ENCODE data around the gene CAVIN3.

GRCh38 chr11:6321356-6321755 is 1.1 kb upstream of the CAVIN3 start:
- TF ChIP-seq CTCF (IDR thresholded peaks at IDR 0.05) = no peak
- TF ChIP-seq EZH2 (IDR thresholded peaks at IDR 0.05; ENCODE audit: borderline replicate concordance, insufficient read depth, low read depth, low read length, poor library complexity, severe bottlenecking) = no peak
